ENCODE data around the gene POLL.

DNA sequence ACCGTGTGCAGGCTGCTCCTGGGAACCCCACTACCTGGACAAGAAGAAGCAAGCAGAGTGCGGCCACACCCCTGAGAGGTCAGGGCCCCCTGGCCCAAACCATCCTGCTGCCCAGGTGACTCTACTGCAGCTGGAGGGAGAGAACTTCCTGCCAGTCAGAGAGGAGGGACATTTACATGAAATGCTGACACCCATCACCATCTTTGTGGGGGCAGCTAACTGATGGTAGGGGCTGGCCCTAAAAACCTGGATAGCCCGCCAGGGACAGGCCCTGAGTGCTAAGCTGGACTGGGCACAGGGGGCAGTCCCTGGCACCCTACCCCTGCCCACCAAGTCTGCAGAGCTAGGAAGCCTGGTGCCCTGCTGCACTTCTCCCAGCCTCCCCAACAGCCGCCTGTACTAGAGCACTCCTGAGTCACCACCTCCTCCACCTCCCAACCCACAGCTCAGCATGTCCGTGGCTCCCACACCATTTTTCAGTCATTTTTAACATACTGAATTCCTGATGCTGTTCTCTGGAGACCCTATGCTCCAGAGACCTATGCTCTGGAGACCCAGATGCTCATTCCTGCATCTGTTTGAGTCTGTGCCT lies 27.6 kb upstream of the POLL start:
- TF ChIP-seq CTCF (conservative IDR thresholded peaks at IDR 0.05 in 1 of 2, IDR thresholded peaks at IDR 0.05 in 1 of 2; ENCODE audit: low read depth in 1 of 2, low read length in 2 of 2) (no peak), EZH2 (IDR thresholded peaks at IDR 0.05; ENCODE audit: low read length, missing control alignments) (no peak)
